ENCODE results near the gene MCUB. TPM values are rescaled to one million over a fixed set of nuclear protein-coding genes. Genes with fewer than 3 reads are reported as not detected.
A peak's percentile ranks its signal among the peaks of the same experiment; 100 is the strongest.

Gene MCUB
- total RNA-seq, 1 experiment from 2014 or later = 103 TPM

GRCh38 chr4:109682875-109683274, 122.8 kb downstream of the MCUB start:
- DNase-seq (ENCODE audit: low read depth) = no peak

- no peak for DNase-seq (ENCODE audit: low read depth)
Measured at GRCh38 chr4:109683621-109684253, 123.7 kb downstream of the MCUB start.

GRCh38 chr4:109684727-109685126, 124.7 kb downstream of the MCUB start:
- DNase-seq (ENCODE audit: low read depth) = no peak

- DNase-seq (ENCODE audit: low read depth) = no peak
Measured at GRCh38 chr4:109690690-109691410, 130.8 kb downstream of the MCUB start.

GRCh38 chr4:109691411-109691920, 131.4 kb downstream of the MCUB start:
- peak; percentile 35 for DNase-seq (ENCODE audit: low read depth)

GRCh38 chr4:109698656-109699055, 138.6 kb downstream of the MCUB start:
- no peak for DNase-seq (ENCODE audit: low read depth)

GRCh38 chr4:109699553-109700225, 139.6 kb downstream of the MCUB start:
- no peak for DNase-seq (ENCODE audit: low read depth)

- DNase-seq (ENCODE audit: low read depth) = no peak
Measured at GRCh38 chr4:109701566-109702410, 141.7 kb downstream of the MCUB start.

GRCh38 chr4:109702950-109703663, 143.1 kb downstream of the MCUB start, which contains the start of gene CASP6:
CASP6 (minus strand) TSS chr4:109703445; CDS start chr4:109703395, 50 bp downstream.
- peak; percentile 73 for DNase-seq (ENCODE audit: low read depth)

- DNase-seq (ENCODE audit: low read depth) = no peak
Measured at GRCh38 chr4:109703664-109704361, 143.8 kb downstream of the MCUB start.

- no peak for DNase-seq (ENCODE audit: low read depth)
Measured at GRCh38 chr4:109708435-109708834, 148.4 kb downstream of the MCUB start.

GRCh38 chr4:109708990-109709389, 148.9 kb downstream of the MCUB start:
- DNase-seq (ENCODE audit: low read depth) = no peak

- DNase-seq (ENCODE audit: low read depth) = no peak
Measured at GRCh38 chr4:109713500-109713899, 153.5 kb downstream of the MCUB start.

- no peak for DNase-seq (ENCODE audit: low read depth)
Measured at GRCh38 chr4:109718759-109719158, 158.7 kb downstream of the MCUB start.

- DNase-seq (ENCODE audit: low read depth) = no peak
Measured at GRCh38 chr4:109719604-109720003, 159.6 kb downstream of the MCUB start.

GRCh38 chr4:109721033-109721432, 161.0 kb downstream of the MCUB start:
- peak; percentile 74 for DNase-seq (ENCODE audit: low read depth)

GRCh38 chr4:109722357-109722756, 162.3 kb downstream of the MCUB start:
- DNase-seq (ENCODE audit: low read depth) = no peak

GRCh38 chr4:109723110-109723509, 163.1 kb downstream of the MCUB start:
- DNase-seq (ENCODE audit: low read depth) = no peak

- DNase-seq (ENCODE audit: low read depth) = no peak
Measured at GRCh38 chr4:109728385-109728784, 168.3 kb downstream of the MCUB start.

- DNase-seq (ENCODE audit: low read depth) = peak; percentile 4
Measured at GRCh38 chr4:109729117-109729717, 169.2 kb downstream of the MCUB start.
